C4-2B (cell line): ENCODE measurements around the gene KIF6.

ENCODE experiments used
- H3K27ac ChIP-seq: fragments of 450-650 bp; 2 replicates; pipeline ENCODE4 v1.5.1; 2017
- CTCF ChIP-seq: fragments of 450-650 bp; conservative IDR thresholded peaks from 2 replicates; pipeline ENCODE4 v1.5.1; 2017; ENCODE audit warnings: mild to moderate bottlenecking
- ZFX ChIP-seq: fragments of 450-650 bp; IDR thresholded peaks from 2 replicates; pipeline ENCODE4 v1.6.1; 2017

The KIF6 gene

GRCh38 chr6:39342692-39343395 is 382.4 kb downstream of the KIF6 start:
- H3K27ac ChIP-seq, result no peak overlapping the region
- no peak for TF ChIP-seq ZFX

DNA sequence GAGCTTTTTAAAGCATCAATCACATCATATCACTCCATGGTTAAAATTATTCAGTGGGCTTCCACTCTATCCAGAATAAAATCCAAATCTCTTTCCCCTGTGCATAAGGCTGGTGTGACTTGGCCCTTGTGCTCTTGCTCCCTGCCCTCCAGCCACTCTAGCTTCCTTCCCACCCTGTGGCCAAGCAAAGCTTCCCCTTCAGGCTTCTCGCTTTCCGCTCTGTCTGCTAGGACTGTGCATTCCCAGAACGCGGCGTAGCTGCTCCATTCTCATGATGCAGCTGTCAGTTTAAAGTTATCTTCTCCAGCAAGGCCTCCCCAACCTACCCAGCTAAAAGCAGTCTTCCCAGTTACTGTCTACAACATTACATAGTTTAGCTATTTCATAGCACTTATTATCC is 383.3 kb downstream of the KIF6 start:
- no peak for TF ChIP-seq CTCF
- TF ChIP-seq ZFX, result no peak
- H3K27ac ChIP-seq, result no peak overlapping the region

- TF ChIP-seq CTCF (no peak), ZFX (no peak)
Measured at GRCh38 chr6:39341352-39341751, 383.9 kb downstream of the KIF6 start.

GRCh38 chr6:39339868-39340550 is 385.2 kb downstream of the KIF6 start:
- TF ChIP-seq ZFX (no peak), CTCF (no peak)
- H3K27ac ChIP-seq, result no peak overlapping the region

More at GRCh38 chr6:39341352-39341751, 383.9 kb downstream of the KIF6 start:
- no peak overlapping the region for H3K27ac ChIP-seq

DNA sequence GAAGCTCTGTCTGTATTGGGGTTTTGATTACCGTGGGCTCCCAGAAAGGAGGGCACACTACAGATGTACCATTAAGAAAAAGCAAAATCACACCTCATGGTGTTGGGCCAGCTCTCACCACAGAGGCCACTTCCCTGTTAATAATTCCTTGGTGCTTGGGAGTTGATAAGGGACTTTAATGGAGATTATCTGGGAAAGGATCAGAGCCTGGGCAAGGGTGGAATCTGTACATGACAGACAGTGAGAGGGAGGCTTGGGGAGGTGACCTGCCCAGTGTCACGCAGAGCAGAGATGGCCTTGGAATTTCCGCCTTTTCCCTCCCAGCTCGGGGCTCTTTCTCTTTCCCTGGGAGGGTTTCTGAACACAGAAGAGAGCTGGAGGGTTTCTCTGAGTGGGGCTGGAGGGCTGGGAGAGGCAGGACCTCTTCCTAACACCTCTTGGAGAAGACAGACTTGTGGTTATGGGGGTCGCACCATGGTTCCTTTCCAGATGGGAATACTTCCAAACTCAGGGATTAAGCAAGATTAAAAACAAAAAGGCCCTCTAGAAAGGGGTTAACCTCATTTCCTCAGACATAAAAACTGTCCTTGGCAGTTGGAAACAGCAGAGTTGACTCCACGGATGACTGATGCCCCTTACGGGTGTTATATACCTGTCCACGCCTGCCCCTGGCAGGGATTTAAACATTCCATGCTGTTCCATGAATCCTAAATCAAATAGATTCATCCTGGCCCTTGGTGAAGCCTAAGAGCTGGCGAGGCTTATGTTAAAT is 385.9 kb downstream of the KIF6 start:
- H3K27ac ChIP-seq, result no peak overlapping the region
- TF ChIP-seq CTCF (no peak), ZFX (no peak)

- no peak overlapping the region for H3K27ac ChIP-seq
- TF ChIP-seq ZFX (no peak), CTCF (no peak)
Measured at GRCh38 chr6:39338397-39338796, 386.8 kb downstream of the KIF6 start.

- no peak overlapping the region for H3K27ac ChIP-seq
Measured at GRCh38 chr6:39335780-39336545, 389.2 kb downstream of the KIF6 start.

More at GRCh38 chr6:39335780-39336545, 389.2 kb downstream of the KIF6 start:
- no peak for TF ChIP-seq ZFX
- no peak for TF ChIP-seq CTCF
